Measurements from ENCODE around the gene VPS51.

VPS51 gene

GRCh38 chr11:65095974-65096806 is at the start of gene VPS51:
VPS51 (plus strand) TSS chr11:65096214; CDS start chr11:65096251, 37 bp downstream.
- in situ Hi-C loops (cut with MboI; ENCODE audit: low sequenced_read_pairs) = no loop called here

GRCh38 chr11:65047581-65048422 is 48.2 kb upstream of the VPS51 start:
- in situ Hi-C loops (cut with MboI; ENCODE audit: low sequenced_read_pairs) = no loop called here

GRCh38 chr11:65051398-65051858 is 44.6 kb upstream of the VPS51 start:
- in situ Hi-C loops (cut with MboI; ENCODE audit: low sequenced_read_pairs) = no loop called here

GRCh38 chr11:65053827-65054508 is 42.0 kb upstream of the VPS51 start:
- in situ Hi-C loops (cut with MboI; ENCODE audit: low sequenced_read_pairs) = no loop called here

GRCh38 chr11:65055538-65055937 is 40.5 kb upstream of the VPS51 start:
- in situ Hi-C loops (cut with MboI; ENCODE audit: low sequenced_read_pairs) = no loop called here

GRCh38 chr11:65056999-65057398 is 39.0 kb upstream of the VPS51 start:
- in situ Hi-C loops (cut with MboI; ENCODE audit: low sequenced_read_pairs) = no loop called here

- in situ Hi-C loops (cut with MboI; ENCODE audit: low sequenced_read_pairs) = no loop called here
Observed at GRCh38 chr11:65057526-65057925, 38.5 kb upstream of the VPS51 start.

- in situ Hi-C loops (cut with MboI; ENCODE audit: low sequenced_read_pairs) = no loop called here
Observed at GRCh38 chr11:65058012-65058411, 38.0 kb upstream of the VPS51 start.

- in situ Hi-C loops (cut with MboI; ENCODE audit: low sequenced_read_pairs) = no loop called here
Observed at GRCh38 chr11:65058419-65059054, 37.5 kb upstream of the VPS51 start, which contains the start of gene NAALADL1. NAALADL1 (minus strand) TSS chr11:65058553; CDS start chr11:65058521, 32 bp downstream.

- in situ Hi-C loops (cut with MboI; ENCODE audit: low sequenced_read_pairs) = no loop called here
Observed at GRCh38 chr11:65059523-65059922, 36.5 kb upstream of the VPS51 start.

- in situ Hi-C loops (cut with MboI; ENCODE audit: low sequenced_read_pairs) = no loop called here
Observed at GRCh38 chr11:65059959-65060824, 35.8 kb upstream of the VPS51 start.

- in situ Hi-C loops (cut with MboI; ENCODE audit: low sequenced_read_pairs) = no loop called here
Observed at GRCh38 chr11:65060913-65061408, 35.1 kb upstream of the VPS51 start.

- in situ Hi-C loops (cut with MboI; ENCODE audit: low sequenced_read_pairs) = no loop called here
Observed at GRCh38 chr11:65063532-65063931, 32.5 kb upstream of the VPS51 start.

- in situ Hi-C loops (cut with MboI; ENCODE audit: low sequenced_read_pairs) = no loop called here
Observed at GRCh38 chr11:65064847-65065240, 31.2 kb upstream of the VPS51 start.

GRCh38 chr11:65065851-65066250 is 30.2 kb upstream of the VPS51 start:
- in situ Hi-C loops (cut with MboI; ENCODE audit: low sequenced_read_pairs) = no loop called here

GRCh38 chr11:65066315-65066714 is 29.7 kb upstream of the VPS51 start:
- in situ Hi-C loops (cut with MboI; ENCODE audit: low sequenced_read_pairs) = no loop called here

GRCh38 chr11:65066805-65067291 is 29.2 kb upstream of the VPS51 start:
- in situ Hi-C loops (cut with MboI; ENCODE audit: low sequenced_read_pairs) = no loop called here

GRCh38 chr11:65067446-65067845 is 28.6 kb upstream of the VPS51 start:
- in situ Hi-C loops (cut with MboI; ENCODE audit: low sequenced_read_pairs) = no loop called here

GRCh38 chr11:65069217-65069616 is 26.8 kb upstream of the VPS51 start:
- in situ Hi-C loops (cut with MboI; ENCODE audit: low sequenced_read_pairs) = no loop called here
